OCI-LY7 (cell line): Measurements from ENCODE around the gene SLC43A2. TPM values are rescaled to one million over a fixed set of nuclear protein-coding genes. Genes with fewer than 3 reads are reported as not detected.

Source experiments
- BruUV-seq: library from RNA; stranded (reverse); fragments of 400-500 nt; replicated peaks from 2 replicates; lab custom pipeline; 2021; lab: Mats Ljungman, UMichigan
- CTCF ChIA-PET: fragments of 300-600 bp; sonication (Branson Sonifier 250); formaldehyde crosslinking; loops from one replicate; lab custom pipeline; 2022; ENCODE audit warnings: antibody characterized with exemption; ENCODE audit not compliant: unreplicated experiment; lab: Charles Lee
- POLR2A ChIA-PET: fragments of 300-600 bp; sonication (Branson Sonifier 250); formaldehyde crosslinking; loops from one replicate; lab custom pipeline; 2022; ENCODE audit warnings: antibody characterized with exemption; lab: Charles Lee
- DNase-seq: peaks from one replicate; pipeline ENCODE4 v3.0.0-alpha.2; 2015; ENCODE audit warnings: low spot score
- H2AFZ ChIP-seq: fragments of 200-600 bp; sonication (generic), shearing (Covaris generic); 2 replicates; pipeline ENCODE4 v1.6.1; 2014; ENCODE audit warnings: mild to moderate bottlenecking, antibody characterized with exemption, low read length, moderate library complexity
- H3K27ac ChIP-seq: fragments of 200-600 bp; sonication (generic); 2 replicates; pipeline ENCODE4 v1.5.1; 2014; ENCODE audit warnings: mixed run types, low read depth, mild to moderate bottlenecking, moderate library complexity, low read length, inconsistent platforms; ENCODE audit not compliant: poor library complexity, severe bottlenecking
- H3K36me3 ChIP-seq: fragments of 200-600 bp; sonication (generic); 2 replicates; pipeline ENCODE4 v1.6.1; 2014; ENCODE audit warnings: mild to moderate bottlenecking, antibody characterized with exemption, low read length, moderate library complexity, mixed read lengths; ENCODE audit not compliant: insufficient read depth
- H3K4me1 ChIP-seq: fragments of 200-600 bp; sonication (generic); 2 replicates; pipeline ENCODE4 v1.5.1; 2014; ENCODE audit warnings: mild to moderate bottlenecking, low read length; ENCODE audit not compliant: insufficient read depth, poor library complexity, severe bottlenecking
- H3K4me2 ChIP-seq: fragments of 200-600 bp; sonication (generic); 2 replicates; pipeline ENCODE4 v1.6.1; 2014; ENCODE audit warnings: mild to moderate bottlenecking, low read length
- H3K4me3 ChIP-seq: fragments of 200-600 bp; sonication (generic); 2 replicates; pipeline ENCODE4 v1.5.1; 2014; ENCODE audit warnings: mild to moderate bottlenecking, low read depth, low read length; ENCODE audit not compliant: poor library complexity, severe bottlenecking
- H3K79me2 ChIP-seq: fragments of 200-600 bp; sonication (generic); 2 replicates; pipeline ENCODE4 v1.6.1; 2016; ENCODE audit warnings: low read depth, mild to moderate bottlenecking, low read length, moderate library complexity, mixed read lengths; ENCODE audit not compliant: insufficient read depth
- H3K9me2 ChIP-seq: fragments of 200-600 bp; sonication (generic); 2 replicates; pipeline ENCODE4 v1.6.1; 2016; ENCODE audit warnings: mild to moderate bottlenecking, low read length, mixed read lengths; ENCODE audit not compliant: insufficient read depth
- H3K9me3 ChIP-seq: fragments of 200-600 bp; sonication (generic); 2 replicates; pipeline ENCODE4 v1.6.1; 2014; ENCODE audit warnings: mild to moderate bottlenecking, mixed run types, low read length, mixed read lengths
- H4K20me1 ChIP-seq: fragments of 200-600 bp; sonication (generic); 2 replicates; pipeline ENCODE4 v1.6.1; 2014; ENCODE audit warnings: mild to moderate bottlenecking, antibody characterized with exemption, low read length, moderate library complexity, mixed read lengths; ENCODE audit not compliant: insufficient read depth
- EZH2phosphoT487 ChIP-seq: fragments of 200-600 bp; sonication (generic); IDR thresholded peaks from 2 replicates; pipeline ENCODE4 v1.6.1; 2018; ENCODE audit warnings: low read depth, borderline replicate concordance, mild to moderate bottlenecking, mixed run types, antibody characterized with exemption, low read length, moderate library complexity, mixed read lengths
- intact Hi-C: fragments of 100-400 bp; cut with micrococcal nuclease; formaldehyde crosslinking; loops from one replicate; pipeline ENCODE4 v1.10.0; 2022; ENCODE audit not compliant: unreplicated experiment
- total RNA-seq, 2 experiments: library from RNA; depleted of rRNA in 1 of 2; stranded (reverse); fragments of >200 nt in 1 of 2; shearing (Covaris generic) in 1 of 2; gene quantifications; 2 replicates each; pipeline ENCODE4 v1.2.3, GENCODE V29; 2014 to 2022
- TF ChIP-seq, protein P1 (sequence below): fragments of 200-600 bp; sonication (generic); conservative IDR thresholded peaks from 2 replicates; pipeline ENCODE4 v1.5.1; 2014; ENCODE audit warnings: mild to moderate bottlenecking, antibody characterized with exemption, low read length, moderate library complexity, mixed read lengths

The SLC43A2 gene
- total RNA-seq, 2 experiments from 2014 or later, result 9.2 to 17.1 TPM

DNA sequence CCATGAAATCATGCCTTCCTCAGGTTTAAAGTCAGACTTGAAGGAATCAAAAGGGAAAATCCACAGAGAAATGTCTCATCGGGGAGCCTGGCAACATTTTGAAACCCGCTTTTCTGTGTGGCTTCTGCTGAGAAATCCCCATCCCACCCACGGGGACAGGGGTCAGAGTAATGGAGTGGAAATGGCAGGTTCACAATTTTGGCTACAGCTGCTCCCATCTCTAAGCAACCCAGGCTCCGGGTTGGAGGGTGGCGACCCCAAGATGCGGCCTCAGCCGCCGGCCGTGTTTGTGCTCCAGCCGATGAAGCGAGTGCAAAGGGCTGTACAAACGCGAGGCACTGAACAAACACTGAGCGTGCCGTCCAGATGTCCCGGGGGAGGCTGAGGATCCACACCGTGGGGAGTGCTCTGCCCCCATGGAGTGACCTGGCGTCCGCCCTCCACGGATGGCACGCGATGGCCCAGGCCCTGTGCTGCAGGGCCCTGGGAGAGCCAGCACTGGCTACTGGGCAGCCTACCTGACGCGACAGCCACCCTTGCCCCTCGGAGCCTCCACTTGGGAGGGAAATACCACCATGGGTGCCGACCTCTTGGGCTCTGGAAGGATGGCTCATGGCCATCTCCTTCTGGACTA lies 22.2 kb downstream of the SLC43A2 start:
- peaks cover 20% of the 10 kb centered on the region for H3K4me1 ChIP-seq
- no peak for TF ChIP-seq EZH2phosphoT487
- TF ChIP-seq, protein P1, sequence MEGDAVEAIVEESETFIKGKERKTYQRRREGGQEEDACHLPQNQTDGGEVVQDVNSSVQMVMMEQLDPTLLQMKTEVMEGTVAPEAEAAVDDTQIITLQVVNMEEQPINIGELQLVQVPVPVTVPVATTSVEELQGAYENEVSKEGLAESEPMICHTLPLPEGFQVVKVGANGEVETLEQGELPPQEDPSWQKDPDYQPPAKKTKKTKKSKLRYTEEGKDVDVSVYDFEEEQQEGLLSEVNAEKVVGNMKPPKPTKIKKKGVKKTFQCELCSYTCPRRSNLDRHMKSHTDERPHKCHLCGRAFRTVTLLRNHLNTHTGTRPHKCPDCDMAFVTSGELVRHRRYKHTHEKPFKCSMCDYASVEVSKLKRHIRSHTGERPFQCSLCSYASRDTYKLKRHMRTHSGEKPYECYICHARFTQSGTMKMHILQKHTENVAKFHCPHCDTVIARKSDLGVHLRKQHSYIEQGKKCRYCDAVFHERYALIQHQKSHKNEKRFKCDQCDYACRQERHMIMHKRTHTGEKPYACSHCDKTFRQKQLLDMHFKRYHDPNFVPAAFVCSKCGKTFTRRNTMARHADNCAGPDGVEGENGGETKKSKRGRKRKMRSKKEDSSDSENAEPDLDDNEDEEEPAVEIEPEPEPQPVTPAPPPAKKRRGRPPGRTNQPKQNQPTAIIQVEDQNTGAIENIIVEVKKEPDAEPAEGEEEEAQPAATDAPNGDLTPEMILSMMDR, result no peak
- H3K9me2 ChIP-seq, result no peaks in the 10 kb centered on the region
- POLR2A ChIA-PET, result interaction anchor here (0.7 kb wide), 1 partner anchor 12 kb away, joined by 3 read pairs; no protein-coding TSS in a partner anchor
- peak overlapping the region; percentile 26; the same call in 1 of the 2 replicates for H3K4me2 ChIP-seq
- no TSS peak for BruUV-seq
- H3K79me2 ChIP-seq, result no peaks in the 10 kb centered on the region
- CTCF ChIA-PET, result no interaction called here
- H4K20me1 ChIP-seq, result no peaks in the 10 kb centered on the region
- intact Hi-C loops, result no loop called here
- H3K36me3 ChIP-seq, result peaks cover 9% of the 10 kb centered on the region; the same call in 1 of the 2 replicates
- no peak for DNase-seq
- H3K27ac ChIP-seq, result no peak overlapping the region
- H3K4me3 ChIP-seq, result no peak overlapping the region
- H2AFZ ChIP-seq, result no peak overlapping the region; the same call in 1 of the 2 replicates
- H3K9me3 ChIP-seq, result no peaks in the 10 kb centered on the region

DNA sequence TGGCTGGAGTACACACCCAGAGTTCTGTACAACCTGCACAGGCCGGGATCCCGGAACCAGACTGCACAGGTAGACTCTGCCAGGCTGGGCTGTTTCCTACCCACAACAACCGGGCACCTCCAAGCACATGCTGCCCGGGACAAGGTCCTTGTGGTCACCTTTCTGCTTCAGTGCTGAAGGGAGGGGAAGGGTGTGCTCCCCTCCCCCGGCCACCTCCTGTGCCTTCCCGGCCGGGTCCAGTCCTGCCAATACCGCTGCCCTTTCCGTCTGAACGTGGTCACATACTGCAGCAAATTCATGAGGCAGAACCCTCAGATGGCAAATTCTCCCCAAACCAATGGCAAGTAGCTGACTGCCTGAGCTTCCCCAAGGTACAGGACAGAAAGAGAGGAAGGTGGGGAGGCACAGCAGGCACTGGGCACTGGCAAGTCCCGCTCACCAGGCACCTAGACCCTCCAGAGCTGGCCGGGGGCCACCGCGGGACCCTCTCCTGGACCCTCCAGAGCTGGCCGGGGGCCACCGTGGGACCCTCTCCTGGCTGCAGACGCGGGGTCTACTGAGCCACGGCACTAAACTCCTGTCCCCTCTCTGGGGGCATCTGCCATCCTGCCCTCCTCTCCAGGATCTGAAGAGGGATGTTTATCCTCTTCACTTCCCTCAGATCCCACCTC lies 22.8 kb downstream of the SLC43A2 start:
- H4K20me1 ChIP-seq, result no peaks in the 10 kb centered on the region
- ChIA-PET POLR2A (no interaction called here), CTCF (no interaction called here)
- no peak overlapping the region for H3K27ac ChIP-seq
- H3K4me3 ChIP-seq, result no peak overlapping the region
- no peaks in the 10 kb centered on the region for H3K9me3 ChIP-seq
- H3K4me1 ChIP-seq, result peaks cover 20% of the 10 kb centered on the region
- H3K4me2 ChIP-seq, result no peak overlapping the region
- no peak for TF ChIP-seq EZH2phosphoT487
- H3K36me3 ChIP-seq, result peaks cover 9% of the 10 kb centered on the region; the same call in 1 of the 2 replicates
- intact Hi-C loops, result no loop called here
- no peaks in the 10 kb centered on the region for H3K79me2 ChIP-seq
- H3K9me2 ChIP-seq, result no peaks in the 10 kb centered on the region
- H2AFZ ChIP-seq, result no peak overlapping the region
- no TSS peak for BruUV-seq
- no peak for DNase-seq

DNA sequence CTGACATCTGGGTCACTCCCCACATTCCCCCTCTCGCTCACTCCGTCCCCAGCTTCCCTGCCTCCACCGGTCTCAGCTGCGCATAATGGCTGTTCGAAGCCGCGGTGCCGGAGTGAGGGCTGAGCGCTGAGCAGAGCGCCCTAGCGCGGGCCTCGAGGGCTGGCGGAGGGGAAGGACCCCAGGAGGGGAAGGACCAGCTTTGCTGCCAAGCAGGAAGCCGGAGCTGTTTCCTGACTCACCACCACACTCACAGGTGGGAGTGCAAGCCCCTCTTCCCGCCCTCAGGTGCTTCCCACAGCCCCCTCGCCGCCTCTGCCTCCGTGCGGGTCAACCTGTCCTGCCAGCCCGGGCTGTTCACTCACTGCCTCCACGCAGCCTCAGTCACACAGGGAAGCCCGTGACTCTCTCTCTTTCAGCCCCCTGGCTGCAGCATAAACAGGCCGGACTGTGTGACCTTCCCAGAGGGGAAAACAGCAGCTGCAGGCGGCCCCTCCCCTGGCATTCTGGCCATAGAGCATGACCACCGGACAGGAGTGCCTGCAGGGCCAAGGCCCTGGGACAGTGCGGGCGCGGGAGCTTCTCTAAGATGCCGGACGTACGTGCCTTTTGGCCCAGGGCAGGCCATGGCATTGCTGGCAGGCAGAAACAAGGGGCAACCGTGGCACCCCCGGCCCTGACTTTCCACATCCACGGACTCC lies 23.7 kb downstream of the SLC43A2 start:
- BruUV-seq, result no TSS peak
- no peak overlapping the region for H3K4me3 ChIP-seq
- no peak overlapping the region for H3K4me2 ChIP-seq
- H2AFZ ChIP-seq, result no peak overlapping the region
- no peak for TF ChIP-seq EZH2phosphoT487
- TF ChIP-seq, protein P1, result no peak
- H3K9me3 ChIP-seq, result no peaks in the 10 kb centered on the region
- POLR2A ChIA-PET, result interaction anchor here (0.5 kb wide), 1 partner anchor 635 kb away, joined by 3 read pairs; no protein-coding TSS in a partner anchor
- no peak overlapping the region for H3K27ac ChIP-seq
- no peak for DNase-seq
- H3K79me2 ChIP-seq, result no peaks in the 10 kb centered on the region
- H3K4me1 ChIP-seq, result peaks cover 20% of the 10 kb centered on the region
- CTCF ChIA-PET, result no interaction called here
- H4K20me1 ChIP-seq, result no peaks in the 10 kb centered on the region
- intact Hi-C loops, result no loop called here
- H3K36me3 ChIP-seq, result peaks cover 9% of the 10 kb centered on the region; the same call in 1 of the 2 replicates
- no peaks in the 10 kb centered on the region for H3K9me2 ChIP-seq
